H7 (cell line): ENCODE data around the gene COX7A2L. TPM values are rescaled to one million over a fixed set of nuclear protein-coding genes. Genes with fewer than 3 reads are reported as not detected.
"Not testable (repeated sequence)": the region's sequence is repeated elsewhere in the genome, so short reads cannot be mapped to it uniquely, and the experiment has no call there.

ENCODE experiments used
- DNase-seq: peaks from one replicate; pipeline ENCODE4 v3.0.0; 2012
- H3K27me3 ChIP-seq: 2 replicates; pipeline ENCODE4 v1.6.0; 2011; ENCODE audit warnings: mild to moderate bottlenecking, low read length; ENCODE audit not compliant: control insufficient read depth, insufficient read depth
- H3K36me3 ChIP-seq: replicated peaks from 2 replicates; pipeline ENCODE4 v1.5.1; 2011; ENCODE audit warnings: low read length; ENCODE audit not compliant: control insufficient read depth, insufficient read depth
- H3K4me3 ChIP-seq: 2 replicates; pipeline ENCODE4 v1.5.1; 2011; ENCODE audit warnings: low read depth, mild to moderate bottlenecking, control low read depth, low read length, moderate library complexity; ENCODE audit not compliant: insufficient read depth
- total RNA-seq: library from RNA; depleted of rRNA; stranded (reverse); fragments of >200 nt; shearing (Covaris generic); gene quantifications from 2 replicates; pipeline ENCODE4 v1.2.3, GENCODE V29; 2014

COX7A2L gene
- total RNA-seq, 1 experiment from 2014 or later, result 154 TPM

DNA sequence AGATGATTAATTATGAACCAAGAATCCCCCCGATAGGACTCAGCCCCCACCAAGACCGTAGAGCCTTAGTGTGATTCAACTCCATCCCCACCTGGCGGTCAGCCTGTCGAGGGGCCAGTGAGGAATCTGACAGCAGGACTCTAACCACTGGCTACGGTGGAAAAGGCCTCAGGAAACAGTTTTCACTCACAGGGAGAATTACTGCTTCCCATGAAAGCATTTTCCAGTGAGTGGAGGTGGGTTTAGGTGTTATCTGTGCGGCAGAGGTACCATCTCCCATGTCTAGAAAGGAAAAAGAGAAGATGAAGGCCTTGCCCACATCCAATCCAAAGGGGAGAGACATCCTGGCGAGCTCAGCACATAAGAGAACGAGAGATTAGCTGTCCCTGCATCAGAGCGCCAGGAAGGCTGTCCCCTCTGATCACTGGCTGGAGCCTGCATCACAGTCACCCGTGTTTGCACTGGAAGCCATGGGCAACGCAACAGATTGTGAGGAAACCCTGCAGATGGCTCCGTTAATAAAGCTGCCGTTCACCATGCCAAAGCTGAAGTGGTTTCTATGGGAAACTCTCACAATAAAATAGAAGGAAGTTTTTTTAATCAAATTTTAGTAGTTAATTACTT lies 22.3 kb downstream of the COX7A2L start:
- Histone ChIP-seq H3K4me3 (no peak overlapping the region), H3K27me3 (no peaks in the 10 kb centered on the region), H3K36me3 (peaks cover 1% of the 10 kb centered on the region)
- no peak for DNase-seq

DNA sequence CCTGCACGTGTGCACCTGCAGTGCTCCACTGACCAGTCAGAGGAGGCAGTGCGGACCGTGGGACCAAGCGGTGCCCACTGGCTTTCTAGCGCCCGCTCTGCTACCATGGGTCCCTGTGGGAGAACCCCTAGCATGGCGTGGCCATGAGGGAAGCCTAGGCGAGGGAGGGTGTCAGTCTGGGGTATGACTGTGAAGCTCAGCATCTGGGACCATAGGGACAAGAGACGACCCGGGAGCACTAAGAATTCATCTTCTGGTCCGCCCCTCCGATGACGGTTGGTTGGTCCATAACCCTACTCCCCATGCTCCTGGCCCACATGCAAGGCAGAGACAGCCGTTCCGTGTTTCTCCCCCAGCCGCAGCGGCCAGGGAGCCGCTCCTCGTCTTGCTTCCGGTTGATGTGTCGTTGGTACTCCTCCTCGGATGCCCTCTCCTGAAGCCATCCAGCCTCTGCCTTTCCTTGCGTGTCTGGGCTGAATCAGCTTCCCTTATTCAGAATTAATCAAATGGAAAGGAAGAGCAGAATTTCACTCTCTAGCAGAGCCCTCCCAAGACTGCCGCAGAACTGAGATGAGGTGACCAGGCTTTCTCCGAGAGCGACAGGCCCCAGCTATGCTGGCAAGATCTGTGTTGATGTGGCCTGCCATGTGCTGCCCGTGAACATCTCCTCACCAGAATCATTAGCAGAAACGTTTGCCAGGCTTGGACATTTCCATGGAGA lies 23.0 kb downstream of the COX7A2L start:
- no peak overlapping the region for H3K4me3 ChIP-seq
- no peaks in the 10 kb centered on the region for H3K27me3 ChIP-seq
- peaks cover 1% of the 10 kb centered on the region for H3K36me3 ChIP-seq
- DNase-seq, result no peak

DNA sequence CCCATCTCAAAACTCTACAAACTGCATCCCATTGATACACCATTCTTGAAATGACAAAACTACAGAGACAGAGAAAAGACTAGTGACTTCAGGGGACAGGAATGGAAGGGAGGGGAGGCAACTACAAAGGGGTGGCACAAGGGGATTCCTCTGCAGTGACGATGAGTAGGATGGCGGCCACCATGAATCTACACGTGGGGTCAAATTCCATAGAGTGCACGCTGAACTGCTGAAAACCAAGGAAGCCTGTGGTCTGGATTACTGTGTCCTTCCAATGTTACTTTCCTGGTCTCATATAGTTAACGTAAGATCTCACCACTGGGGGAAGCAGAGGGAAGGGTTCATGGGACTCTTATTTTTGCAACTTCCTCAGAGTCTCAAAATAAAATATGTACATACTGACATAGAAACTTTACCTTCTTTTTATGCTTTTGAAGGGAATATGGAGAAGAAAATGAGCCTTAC lies 23.6 kb downstream of the COX7A2L start:
- no peak for DNase-seq
- Histone ChIP-seq H3K4me3 (no peak overlapping the region), H3K27me3 (no peaks in the 10 kb centered on the region), H3K36me3 (peaks cover 4% of the 10 kb centered on the region)

DNA sequence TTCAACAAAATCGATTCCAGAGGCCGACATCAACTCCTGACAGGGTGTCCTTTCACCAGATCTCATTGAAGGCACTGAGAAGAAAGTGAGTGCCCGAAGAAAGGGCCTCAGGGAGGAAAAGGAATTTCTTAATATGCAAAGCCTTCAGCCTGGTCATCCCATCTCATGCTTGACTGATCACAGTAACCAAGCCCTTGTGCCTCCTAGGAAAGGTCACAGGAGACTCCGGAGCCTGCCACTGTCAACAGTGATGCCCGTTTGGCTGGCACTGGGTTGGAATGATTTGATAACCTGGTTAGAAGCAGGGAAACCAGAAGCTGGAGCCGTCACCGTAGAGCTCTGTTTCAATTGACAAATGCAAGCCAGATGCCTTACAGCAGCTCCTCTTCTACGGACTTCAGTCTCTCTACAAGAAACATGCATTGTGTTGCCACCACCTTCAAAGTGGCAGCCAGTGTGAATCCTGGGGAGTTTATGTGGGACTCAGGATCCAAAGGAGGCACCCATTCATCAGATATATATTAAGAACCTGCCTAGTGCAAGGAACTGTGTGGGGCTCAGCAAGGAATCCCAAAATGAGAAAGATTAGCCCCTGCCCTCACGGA lies 24.6 kb downstream of the COX7A2L start:
- DNase-seq, result no peak
- Histone ChIP-seq H3K36me3 (peaks cover 4% of the 10 kb centered on the region), H3K4me3 (no peak overlapping the region), H3K27me3 (no peaks in the 10 kb centered on the region)

DNA sequence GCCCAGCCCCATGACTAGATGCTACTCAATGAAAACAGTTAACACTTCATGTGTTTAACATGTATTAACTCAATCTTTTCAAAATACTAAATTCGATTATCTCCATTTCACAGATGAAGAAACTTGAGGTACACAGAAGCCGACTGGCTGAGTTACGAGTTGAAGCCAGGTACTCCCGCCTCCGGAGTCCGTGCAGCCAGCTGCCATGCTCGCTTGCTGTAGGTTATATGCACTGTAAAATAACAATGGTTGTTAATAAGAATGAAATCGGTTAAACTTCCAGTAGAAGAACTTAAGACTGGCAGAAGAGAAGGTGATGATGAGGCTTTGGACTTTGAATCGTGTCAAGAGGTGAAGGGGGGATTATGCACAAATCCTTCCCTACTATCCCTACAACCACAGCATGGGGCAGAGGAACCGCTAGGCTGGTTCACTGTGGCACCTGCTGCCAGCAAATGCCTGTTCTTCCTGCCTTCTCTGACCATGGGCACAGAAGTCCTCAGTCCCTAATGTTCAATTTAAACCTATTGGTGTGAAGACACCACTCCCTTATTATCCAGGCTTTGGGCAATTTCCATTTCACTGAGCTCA lies 25.4 kb downstream of the COX7A2L start:
- no peaks in the 10 kb centered on the region for H3K27me3 ChIP-seq
- no peak for DNase-seq
- H3K4me3 ChIP-seq, result no peak overlapping the region
- peaks cover 3% of the 10 kb centered on the region for H3K36me3 ChIP-seq

DNA sequence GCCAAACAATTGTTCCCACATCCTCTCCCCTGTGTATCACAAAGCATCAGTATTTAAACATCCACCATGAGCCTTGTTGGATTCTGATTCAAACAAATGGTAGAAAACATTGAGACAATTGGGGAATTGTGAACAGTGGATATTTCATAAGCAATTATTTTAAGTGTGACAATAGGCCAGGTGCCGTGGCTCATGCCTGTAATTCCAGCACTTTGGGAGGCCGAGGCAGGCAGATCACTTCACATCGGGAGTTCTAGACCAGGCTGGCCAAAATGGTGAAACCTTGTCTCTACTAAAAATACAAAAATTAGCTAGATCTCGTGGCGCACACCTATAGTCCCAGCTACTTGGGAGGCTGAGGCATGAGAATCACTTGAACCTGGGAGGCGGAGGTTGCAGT lies 26.2 kb downstream of the COX7A2L start:
- H3K27me3 ChIP-seq, H3K36me3 ChIP-seq, DNase-seq, H3K4me3 ChIP-seq: not testable (repeated sequence)

DNA sequence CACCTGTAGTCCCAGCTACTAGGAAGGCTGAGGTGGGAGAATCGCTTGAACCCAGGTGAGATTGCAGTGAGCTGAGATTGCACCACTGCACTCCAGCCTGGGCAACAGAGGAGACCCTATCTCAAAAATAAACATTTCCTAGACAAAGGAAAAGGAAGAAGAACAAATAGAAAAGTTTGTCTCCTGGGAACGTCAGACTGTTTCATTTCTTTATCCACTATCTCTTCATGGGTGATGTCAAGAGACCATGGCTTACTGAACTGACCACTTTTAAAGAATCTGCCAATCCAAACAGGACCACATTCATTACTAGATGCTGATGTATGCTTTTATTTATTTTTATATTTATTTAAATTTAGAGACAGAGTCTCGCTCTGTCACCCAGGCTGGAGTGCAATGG lies 26.8 kb downstream of the COX7A2L start:
- H3K27me3 ChIP-seq, result no peaks in the 10 kb centered on the region
- H3K36me3 ChIP-seq, result peaks cover 8% of the 10 kb centered on the region
- DNase-seq, result no peak
- H3K4me3 ChIP-seq, result no peak overlapping the region

DNA sequence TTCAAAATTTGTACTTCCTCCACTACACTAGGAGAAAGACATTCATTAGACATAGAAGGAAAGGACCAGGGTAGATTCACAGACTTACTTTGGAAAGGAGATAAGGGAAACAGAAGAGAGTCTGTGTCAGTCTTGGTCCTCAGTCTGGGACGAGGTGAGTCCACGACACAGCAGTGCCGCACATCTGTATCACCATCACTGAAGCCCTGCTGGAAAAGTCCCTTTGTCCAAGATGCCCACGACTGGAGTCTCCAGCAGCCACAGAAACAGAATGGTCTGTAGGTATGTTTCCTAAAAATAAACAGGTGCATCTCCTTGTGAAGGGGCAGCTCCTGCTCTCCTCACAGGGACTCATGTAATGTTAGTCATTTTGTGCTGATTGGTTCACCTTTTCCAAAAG lies 27.4 kb downstream of the COX7A2L start:
- no peak for DNase-seq
- Histone ChIP-seq H3K36me3 (peaks cover 13% of the 10 kb centered on the region), H3K4me3 (no peak overlapping the region), H3K27me3 (no peaks in the 10 kb centered on the region)

DNA sequence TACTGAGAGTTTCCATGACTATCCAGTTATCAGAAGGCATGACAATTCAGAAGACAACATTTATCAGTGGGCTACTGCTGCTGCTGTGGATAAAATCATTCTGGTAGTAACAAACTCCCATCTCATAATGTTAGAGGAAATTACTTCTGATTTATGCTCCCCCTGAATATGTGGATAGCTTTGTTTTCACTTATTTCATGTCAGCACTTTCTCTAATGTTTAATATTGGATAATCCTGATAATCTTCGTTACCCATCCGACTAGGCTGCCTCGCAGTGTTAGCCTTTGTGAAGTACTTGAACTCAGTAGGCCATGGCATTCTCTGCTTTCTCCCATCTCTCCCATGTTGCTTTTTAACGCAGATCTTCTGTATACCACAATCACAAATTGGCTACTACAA lies 28.4 kb downstream of the COX7A2L start:
- no peak overlapping the region for H3K4me3 ChIP-seq
- no peak for DNase-seq
- peaks cover 13% of the 10 kb centered on the region for H3K36me3 ChIP-seq
- H3K27me3 ChIP-seq, result no peaks in the 10 kb centered on the region

DNA sequence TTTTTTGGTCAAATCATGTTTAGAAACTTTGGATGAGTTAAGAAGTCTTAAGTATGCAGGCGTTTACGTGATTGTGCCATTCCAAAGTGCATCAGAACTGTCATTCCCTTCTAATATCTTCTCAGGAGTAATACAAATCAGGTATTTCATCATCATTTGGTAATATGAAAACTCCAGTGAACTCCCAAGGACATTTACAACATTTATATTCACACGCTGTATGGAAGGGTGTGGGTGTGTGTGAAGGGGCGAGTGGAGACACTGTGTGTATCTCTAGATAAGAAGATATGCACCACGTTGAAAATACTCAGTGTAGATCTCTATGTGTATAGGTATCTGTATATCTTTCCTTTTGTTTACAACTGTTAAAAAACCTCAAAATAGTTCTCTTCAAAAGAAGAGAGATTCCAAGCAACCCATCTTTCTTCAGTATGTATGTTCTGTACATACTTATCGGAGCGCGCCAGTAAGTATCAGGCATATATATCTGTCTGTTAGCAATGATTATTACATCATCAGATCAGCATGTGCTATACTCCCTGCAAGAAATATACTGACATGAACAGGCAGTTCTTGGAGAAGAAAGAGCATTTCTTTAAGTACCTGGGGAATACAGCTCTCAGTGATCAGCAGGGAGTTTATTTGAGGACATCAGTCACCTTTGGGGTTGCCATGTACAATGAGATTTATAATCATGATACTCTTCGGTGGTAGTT lies 29.3 kb downstream of the COX7A2L start:
- Histone ChIP-seq H3K27me3 (no peaks in the 10 kb centered on the region), H3K4me3 (no peak overlapping the region), H3K36me3 (peaks cover 13% of the 10 kb centered on the region)
- DNase-seq, result no peak

DNA sequence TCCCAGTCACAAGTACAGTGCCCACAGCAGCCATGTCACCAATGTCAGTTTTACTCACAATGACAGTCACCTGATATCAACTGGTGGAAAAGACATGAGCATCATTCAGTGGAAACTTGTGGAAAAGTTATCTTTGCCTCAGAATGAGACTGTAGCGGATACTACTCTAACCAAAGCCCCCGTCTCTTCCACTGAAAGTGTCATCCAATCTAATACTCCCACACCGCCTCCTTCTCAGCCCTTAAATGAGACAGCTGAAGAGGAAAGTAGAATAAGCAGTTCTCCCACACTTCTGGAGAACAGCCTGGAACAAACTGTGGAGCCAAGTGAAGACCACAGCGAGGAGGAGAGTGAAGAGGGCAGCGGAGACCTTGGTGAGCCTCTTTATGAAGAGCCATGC lies 31.3 kb downstream of the COX7A2L start:
- Histone ChIP-seq H3K4me3 (no peak overlapping the region), H3K36me3 (peaks cover 14% of the 10 kb centered on the region), H3K27me3 (no peaks in the 10 kb centered on the region)
- no peak for DNase-seq

DNA sequence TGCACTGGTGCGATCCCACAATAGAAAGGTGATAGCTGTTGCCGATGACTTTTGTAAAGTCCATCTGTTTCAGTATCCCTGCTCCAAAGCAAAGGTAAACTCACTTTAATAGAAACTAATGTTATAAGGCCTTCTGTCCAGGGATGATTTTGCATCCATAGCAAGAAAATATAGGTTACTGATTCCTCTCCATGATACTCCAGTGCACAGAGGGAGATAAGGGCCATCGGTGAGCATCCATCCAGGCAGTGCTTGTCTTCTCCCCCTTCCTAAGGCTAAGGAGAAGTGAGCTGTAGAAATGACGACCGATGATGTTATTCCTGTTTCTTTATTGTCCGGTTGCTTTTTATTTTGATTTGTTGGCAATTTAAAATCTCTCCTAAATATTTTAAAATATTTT lies 32.1 kb downstream of the COX7A2L start:
- no peak for DNase-seq
- Histone ChIP-seq H3K36me3 (peaks cover 14% of the 10 kb centered on the region), H3K4me3 (no peak overlapping the region), H3K27me3 (no peaks in the 10 kb centered on the region)

DNA sequence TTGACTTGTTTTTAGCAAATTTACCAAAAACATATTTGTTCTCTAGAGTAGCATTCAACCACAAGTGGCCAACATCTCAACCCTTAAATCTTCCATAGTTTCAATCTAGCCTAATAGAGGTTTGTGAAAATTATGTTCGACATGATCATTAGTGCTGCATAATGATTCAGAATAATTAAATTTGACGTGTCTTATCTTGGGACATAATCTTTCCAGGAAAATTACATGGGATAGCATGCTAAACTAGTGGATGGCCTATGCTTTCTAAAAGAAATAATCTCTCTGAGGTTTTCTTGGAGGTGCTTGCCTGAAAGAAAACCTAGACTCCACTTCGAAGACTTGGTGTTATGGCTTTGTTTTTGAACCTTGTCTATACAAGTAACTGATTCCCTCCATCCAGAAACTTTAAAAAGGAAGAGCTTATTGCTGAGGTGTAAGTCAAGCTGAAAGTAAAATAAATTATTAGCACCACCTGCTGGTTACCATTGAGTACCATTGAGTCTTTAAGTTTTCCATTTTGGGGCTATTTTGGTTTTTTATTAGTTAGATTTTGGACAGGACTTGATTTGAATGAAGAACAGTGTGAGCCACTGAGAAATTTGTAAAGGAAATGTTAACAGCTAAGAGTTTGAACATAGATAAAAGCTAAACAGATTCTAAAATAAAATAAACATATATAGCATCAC lies 32.7 kb downstream of the COX7A2L start:
- no peak for DNase-seq
- Histone ChIP-seq H3K4me3 (no peak overlapping the region), H3K36me3 (peaks cover 14% of the 10 kb centered on the region), H3K27me3 (no peaks in the 10 kb centered on the region)

DNA sequence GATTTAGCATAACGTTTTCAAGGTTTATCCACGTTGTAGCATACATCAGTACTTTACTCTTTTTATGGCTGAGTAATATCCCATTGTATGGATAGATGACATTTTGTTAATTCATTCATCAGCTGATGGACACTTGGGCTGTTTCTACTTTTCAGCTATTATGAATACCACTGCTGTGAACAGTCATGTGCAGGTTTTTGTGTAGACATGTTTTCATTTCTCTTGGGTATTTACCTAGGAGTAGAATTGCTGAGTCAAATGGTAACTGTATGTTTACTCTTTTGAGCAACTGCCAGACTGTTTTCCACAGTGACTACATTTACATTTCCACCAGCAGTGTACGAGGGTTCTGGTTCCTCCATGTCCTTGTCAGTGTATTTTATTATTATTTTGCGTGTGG lies 33.9 kb downstream of the COX7A2L start:
- Histone ChIP-seq H3K36me3 (peaks cover 11% of the 10 kb centered on the region), H3K27me3 (no peaks in the 10 kb centered on the region), H3K4me3 (no peak overlapping the region)
- no peak for DNase-seq
